NCI-H2107 treated with DMSO at 0.1 percent for 48 hours (cell line): ENCODE data around the gene TSTD2.

Experiments used
- DNase-seq: peaks from one replicate; lab custom pipeline; 2025; ENCODE audit not compliant: unreplicated experiment; lab: John Stamatoyannopoulos, UW

Gene TSTD2

DNA sequence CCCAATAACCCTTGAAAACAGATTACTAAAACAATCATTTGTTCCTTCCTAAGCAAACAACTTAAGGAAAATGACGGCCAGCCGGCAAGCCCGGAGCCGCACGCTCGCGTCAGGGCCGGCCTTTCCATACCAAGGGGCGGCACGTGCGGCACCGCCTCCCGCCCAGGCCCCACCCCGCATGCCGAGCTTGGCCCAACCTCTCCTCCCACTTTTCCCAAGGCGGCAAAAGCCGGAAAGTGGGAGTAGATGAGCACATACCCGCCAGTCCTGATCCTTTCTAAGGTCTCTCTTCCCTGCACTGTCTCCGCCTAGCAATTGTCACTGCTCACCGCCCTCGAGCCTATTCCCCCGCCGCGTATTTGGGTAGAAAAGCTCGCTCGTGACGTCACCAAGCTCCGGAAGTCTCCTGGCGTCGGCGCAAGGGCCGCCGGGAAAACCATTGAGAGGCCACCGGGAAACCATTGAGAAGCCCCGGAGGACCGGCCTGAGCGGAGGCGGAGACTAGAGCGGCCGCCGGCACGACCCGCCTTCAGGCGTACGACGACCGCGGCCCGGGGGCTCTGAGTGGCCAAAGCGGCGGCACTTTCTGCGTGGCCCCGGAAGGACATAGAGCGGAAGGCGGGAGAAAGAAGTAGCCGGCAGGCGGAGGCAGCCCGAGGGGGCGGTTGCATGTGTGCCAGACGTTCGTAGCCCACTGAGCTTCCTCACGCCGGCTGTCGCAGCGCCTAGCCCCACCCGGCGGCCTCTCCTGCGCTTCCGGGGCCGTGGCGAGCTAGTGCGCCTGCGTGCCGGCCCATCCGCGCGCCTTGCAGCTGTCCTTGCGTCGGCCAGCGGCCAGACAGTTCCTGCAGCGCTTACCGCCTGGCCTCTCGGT lies at the start of gene TSTD2, which contains the start of gene NCBP1:
TSS of gene TSTD2 (minus strand) at position 384 of the 874 bp plus-strand sequence. CDS start 5,806 bp downstream, outside the sequence.
TSS of gene NCBP1 (plus strand) at position 837 of the 874 bp plus-strand sequence. CDS start 61 bp downstream, outside the sequence.
- DNase-seq, result peak; percentile 86

GRCh38 chr9:97682242-97682641 lies 49.1 kb upstream of the TSTD2 start:
- DNase-seq, result no peak

DNA sequence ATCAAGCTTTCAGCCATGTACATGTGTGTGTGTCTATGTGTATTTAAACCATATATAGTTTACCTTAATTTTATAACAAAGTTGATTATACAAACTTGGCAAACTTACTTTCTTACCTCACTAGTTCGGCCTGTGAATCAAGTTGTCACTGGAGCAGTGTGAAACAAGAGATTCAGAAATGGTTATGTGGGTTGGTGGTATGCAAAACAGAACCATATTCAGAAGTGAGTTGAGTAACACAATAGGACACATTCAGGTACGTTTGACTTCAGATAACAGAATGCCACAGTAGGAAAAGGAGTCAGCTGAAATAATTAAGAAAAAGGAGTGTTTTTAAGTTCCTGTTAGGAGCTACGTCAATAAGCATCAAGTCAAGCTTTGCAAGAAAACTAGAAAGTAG lies 42.5 kb upstream of the TSTD2 start:
- DNase-seq, result no peak

DNA sequence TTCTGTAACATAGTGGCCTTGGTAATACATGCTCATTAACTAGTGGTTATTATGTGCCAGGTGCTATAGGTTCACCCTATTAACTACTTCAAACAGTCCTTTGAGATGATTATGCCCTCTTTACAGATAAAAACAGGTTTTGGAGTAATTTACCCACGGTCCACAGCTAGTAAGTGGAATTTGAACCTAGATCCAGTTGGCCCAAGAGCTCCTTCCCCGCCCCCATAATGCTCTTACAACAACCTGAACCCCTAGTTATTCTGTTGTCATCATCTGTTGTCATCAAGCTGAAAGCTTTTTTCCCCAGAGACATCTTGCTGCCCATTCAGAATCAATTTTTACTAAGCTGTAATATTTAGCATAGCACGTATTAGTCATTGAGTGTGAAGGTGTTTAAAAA lies 40.8 kb upstream of the TSTD2 start:
- no peak for DNase-seq

GRCh38 chr9:97672403-97672802 lies 39.2 kb upstream of the TSTD2 start:
- DNase-seq, result no peak

DNA sequence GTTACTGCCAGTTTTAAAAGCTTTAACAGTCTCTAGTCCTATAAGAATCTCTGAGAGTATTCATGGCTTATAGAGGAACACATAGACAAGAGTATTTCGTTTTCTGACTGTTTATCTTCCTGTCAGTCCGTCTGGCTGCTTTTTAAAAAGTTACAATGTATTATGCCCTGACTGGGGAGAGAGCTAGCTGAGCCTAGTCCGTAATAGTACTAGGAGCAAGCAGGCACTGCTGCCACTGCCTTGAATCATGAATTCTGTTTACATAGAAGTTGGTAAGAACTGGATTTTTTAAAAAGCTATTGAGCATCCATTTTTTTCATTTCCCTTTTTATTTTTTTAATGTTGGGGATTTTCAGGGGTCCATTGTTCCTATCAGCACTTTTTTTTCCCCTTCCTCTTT lies 37.4 kb upstream of the TSTD2 start:
- DNase-seq, result no peak

GRCh38 chr9:97668485-97668884 lies 35.3 kb upstream of the TSTD2 start:
- no peak for DNase-seq

DNA sequence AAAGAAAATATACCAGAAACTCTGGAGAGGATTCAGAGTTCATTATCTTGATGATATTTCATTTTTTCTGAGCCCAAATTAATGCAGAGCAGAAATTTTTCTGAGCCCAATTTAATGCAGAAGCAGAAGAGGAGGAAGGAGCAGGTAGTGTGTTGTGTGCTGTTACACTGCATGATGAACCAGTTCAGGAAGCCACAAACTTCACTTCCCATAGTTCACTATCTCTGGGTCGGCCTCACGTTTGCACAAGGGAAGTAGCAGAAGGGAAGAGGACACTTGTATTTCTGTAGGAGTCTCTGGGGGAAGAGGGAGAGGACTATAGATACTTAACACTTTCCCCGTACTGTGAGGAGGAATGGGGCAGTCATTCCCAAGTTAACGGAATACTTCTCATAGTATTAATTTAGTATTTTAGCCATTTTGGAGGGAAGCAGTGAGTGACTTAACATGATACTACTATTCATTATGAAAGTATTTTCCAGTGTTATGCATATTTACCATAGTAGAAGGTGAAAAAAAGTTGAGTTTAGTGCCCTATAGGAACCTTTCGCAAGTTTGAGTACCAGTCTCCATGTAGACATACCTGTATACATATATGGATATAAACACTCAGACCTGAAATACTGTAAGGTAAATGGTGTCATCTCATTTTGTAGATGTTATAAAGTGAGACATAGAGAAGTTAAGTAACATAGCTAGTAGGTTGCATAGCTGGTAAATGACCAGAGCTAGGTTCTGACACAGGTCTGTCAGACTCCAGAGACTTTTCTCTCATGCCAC lies 33.9 kb upstream of the TSTD2 start:
- DNase-seq, result no peak

DNA sequence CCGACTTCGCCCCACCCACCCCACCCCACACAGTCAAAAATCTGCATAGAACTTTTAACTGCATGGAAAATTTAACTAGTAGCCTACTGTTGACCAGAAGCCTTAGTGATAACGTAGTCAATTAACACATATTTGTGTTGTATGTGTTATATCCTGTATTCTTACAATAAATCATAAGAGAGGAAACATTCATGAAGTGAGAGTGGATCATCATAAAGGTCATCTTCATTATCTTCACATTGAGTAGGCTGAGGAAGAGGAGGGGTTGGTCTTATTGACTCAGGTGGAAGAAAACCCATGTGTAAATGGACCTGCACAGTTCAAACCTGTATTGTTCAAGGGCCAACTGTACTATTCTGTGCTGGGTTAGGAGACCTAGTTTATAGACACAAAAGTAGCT lies 32.6 kb upstream of the TSTD2 start:
- DNase-seq, result no peak

- no peak for DNase-seq
Measured at GRCh38 chr9:97660847-97661246, 27.7 kb upstream of the TSTD2 start.

DNA sequence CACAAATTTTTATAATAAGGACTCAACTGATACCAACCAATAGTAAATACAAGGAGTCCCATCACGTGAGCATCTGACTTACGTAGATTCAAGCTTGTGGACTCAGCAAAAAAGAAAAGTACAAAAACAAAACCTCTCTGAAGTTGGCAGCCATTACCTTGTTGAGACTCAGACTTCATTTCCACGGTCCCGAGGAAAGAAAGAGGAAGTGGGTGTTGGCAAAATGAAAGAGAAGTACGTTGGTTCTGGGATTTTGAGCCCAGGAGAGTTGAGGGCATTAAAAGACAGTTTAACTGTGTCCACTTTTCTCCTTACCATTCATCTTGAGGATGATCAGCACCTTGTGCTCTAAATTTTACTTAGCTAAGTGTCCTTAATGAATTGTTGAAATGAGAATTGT lies 27.2 kb upstream of the TSTD2 start:
- no peak for DNase-seq

- DNase-seq, result no peak
Measured at GRCh38 chr9:97659771-97660170, 26.6 kb upstream of the TSTD2 start.

- DNase-seq, result no peak
Measured at GRCh38 chr9:97658707-97659106, 25.5 kb upstream of the TSTD2 start.

GRCh38 chr9:97651646-97652045 lies 18.5 kb upstream of the TSTD2 start:
- no peak for DNase-seq

DNA sequence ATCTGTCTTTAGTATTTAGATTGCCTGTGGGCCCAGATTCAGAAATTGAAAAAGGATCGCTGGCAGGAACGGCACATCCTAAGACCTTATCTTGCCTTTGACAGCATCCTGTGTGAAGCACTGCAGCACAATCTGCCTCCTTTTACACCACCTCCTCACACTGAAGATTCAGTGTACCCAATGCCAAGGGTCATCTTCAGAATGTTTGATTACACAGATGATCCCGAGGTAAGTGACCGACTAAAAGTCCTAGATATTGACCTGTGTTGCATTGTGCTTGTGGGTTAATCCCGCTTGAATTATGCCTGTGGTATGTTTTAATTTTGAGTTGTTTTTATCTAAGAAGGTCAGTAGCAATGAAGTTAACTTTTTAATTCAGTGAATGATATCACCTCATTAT lies 14.8 kb upstream of the TSTD2 start:
- no peak for DNase-seq

DNA sequence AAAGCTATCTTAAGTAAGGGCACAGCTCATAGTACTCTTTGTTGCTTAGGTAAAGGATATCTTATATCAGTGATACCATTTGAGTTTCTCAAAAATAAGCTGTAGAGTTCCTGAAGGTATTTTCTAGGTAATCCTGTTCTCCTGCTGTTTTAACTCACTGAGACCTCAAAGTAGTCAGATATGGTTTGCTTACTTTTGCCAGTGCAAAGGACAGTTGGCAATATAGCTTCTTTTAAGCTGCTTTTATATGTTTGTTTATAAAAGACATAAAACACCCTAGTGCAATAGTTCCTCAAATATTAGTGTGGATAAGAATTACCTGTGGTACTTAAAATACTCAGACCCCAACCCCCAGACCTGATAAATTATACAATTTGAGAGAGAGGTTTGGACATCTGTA lies 12.6 kb upstream of the TSTD2 start:
- DNase-seq, result no peak

- no peak for DNase-seq
Measured at GRCh38 chr9:97640325-97640724, 7.2 kb upstream of the TSTD2 start.

- no peak for DNase-seq
Measured at GRCh38 chr9:97638666-97639065, 5.5 kb upstream of the TSTD2 start.

DNA sequence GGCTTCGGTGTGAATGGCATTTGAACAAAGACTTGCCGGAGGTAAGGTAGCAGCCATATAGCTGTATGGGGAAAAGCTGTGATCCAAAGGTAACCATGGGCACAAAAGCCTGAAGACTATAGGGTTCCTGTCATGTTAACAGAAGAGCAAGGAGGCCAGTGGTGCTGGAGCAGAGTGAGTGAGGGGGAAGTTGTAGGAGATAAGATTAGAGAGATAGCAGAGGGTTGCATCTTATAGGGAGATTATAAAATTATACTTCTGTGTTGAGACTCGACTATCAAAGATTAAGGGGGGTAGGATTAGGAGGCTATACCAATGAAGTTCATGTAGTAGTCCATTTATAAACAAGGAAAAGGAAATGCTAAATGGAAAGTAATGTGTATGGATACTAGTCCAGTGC lies 3.7 kb upstream of the TSTD2 start:
- no peak for DNase-seq

GRCh38 chr9:97635026-97635425 lies 1.9 kb upstream of the TSTD2 start:
- DNase-seq, result no peak

DNA sequence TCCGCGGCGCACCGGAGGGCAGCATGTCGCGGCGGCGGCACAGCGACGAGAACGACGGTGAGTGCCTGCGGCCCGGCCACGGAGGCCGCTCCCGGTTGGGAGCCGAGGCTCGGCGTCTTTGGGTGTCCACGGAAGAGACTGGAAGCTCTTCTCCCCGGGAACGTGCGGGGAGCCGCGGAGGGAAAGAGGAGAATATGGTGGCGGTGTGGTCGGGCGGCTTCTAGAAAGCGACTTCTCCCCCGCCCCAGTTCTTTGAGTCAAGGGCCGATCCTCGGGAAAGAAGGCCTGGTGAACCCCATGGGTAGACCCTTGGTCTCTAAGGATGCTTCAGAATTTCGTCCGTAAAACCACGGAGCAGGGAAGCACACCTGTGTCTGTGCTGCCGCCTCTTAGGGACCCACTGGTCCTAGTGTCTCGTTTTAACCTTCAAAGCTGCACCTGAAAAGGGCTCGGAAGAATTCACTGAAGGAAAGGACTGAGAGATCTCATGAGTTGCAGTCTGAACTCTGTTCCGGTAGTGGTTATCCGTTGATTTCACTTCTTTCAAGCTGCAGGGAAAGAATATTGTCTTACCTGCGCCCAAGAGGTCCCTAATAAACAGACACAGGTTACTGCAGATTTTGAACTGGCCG lies 807 bp upstream of the TSTD2 start:
- DNase-seq, result no peak
